ENCODE data around the gene DNM1L.

GRCh38 chr12:32773691-32774090, 94.6 kb downstream of the DNM1L start:
- TF ChIP-seq, protein P1, sequence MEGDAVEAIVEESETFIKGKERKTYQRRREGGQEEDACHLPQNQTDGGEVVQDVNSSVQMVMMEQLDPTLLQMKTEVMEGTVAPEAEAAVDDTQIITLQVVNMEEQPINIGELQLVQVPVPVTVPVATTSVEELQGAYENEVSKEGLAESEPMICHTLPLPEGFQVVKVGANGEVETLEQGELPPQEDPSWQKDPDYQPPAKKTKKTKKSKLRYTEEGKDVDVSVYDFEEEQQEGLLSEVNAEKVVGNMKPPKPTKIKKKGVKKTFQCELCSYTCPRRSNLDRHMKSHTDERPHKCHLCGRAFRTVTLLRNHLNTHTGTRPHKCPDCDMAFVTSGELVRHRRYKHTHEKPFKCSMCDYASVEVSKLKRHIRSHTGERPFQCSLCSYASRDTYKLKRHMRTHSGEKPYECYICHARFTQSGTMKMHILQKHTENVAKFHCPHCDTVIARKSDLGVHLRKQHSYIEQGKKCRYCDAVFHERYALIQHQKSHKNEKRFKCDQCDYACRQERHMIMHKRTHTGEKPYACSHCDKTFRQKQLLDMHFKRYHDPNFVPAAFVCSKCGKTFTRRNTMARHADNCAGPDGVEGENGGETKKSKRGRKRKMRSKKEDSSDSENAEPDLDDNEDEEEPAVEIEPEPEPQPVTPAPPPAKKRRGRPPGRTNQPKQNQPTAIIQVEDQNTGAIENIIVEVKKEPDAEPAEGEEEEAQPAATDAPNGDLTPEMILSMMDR (IDR thresholded peaks at IDR 0.05): no peak
- TF ChIP-seq POLR2A (IDR thresholded peaks at IDR 0.05) (no peak), POLR2AphosphoS5 (IDR thresholded peaks at IDR 0.05) (no peak), EP300 (IDR thresholded peaks at IDR 0.05) (no peak)

Measured in gastroesophageal sphincter (tissue), 3 donors.